Hepatocyte (in vitro differentiated cells): Measurements from ENCODE around the gene LIN28B. TPM values are rescaled to one million over a fixed set of nuclear protein-coding genes. Genes with fewer than 3 reads are reported as not detected.
A peak's percentile ranks its signal among the peaks of the same experiment; 100 is the strongest.
"Not testable (repeated sequence)": the region's sequence is repeated elsewhere in the genome, so short reads cannot be mapped to it uniquely, and the experiment has no call there.

Experiments
- DNase-seq: peaks from one replicate; pipeline ENCODE4 v3.0.0-alpha.2; 2016; ENCODE audit warnings: low spot score
- H2AFZ ChIP-seq: fragments of 200-600 bp; sonication (generic); 2 replicates; pipeline ENCODE4 v1.6.0; 2016; ENCODE audit warnings: antibody characterized with exemption, mild to moderate bottlenecking
- H3K27ac ChIP-seq: fragments of 200-600 bp; sonication (generic); 2 replicates; pipeline ENCODE4 v1.5.1; 2016; ENCODE audit warnings: mild to moderate bottlenecking
- H3K27me3 ChIP-seq: fragments of 200-600 bp; sonication (generic); 2 replicates; pipeline ENCODE4 v1.6.1; 2016
- H3K36me3 ChIP-seq: fragments of 200-600 bp; sonication (generic); replicated peaks from 2 replicates; pipeline ENCODE4 v1.5.1; 2016; ENCODE audit warnings: low read depth; ENCODE audit not compliant: insufficient read depth
- H3K4me1 ChIP-seq: fragments of 200-600 bp; sonication (generic); 2 replicates; pipeline ENCODE4 v1.5.1; 2016; ENCODE audit warnings: mild to moderate bottlenecking, moderate library complexity; ENCODE audit not compliant: insufficient read depth
- H3K4me2 ChIP-seq: fragments of 200-600 bp; sonication (generic); 2 replicates; pipeline ENCODE4 v1.6.0; 2016
- H3K4me3 ChIP-seq: fragments of 200-600 bp; sonication (generic); 2 replicates; pipeline ENCODE4 v1.5.1; 2016; ENCODE audit warnings: mild to moderate bottlenecking
- H3K79me2 ChIP-seq: fragments of 200-600 bp; sonication (generic); 2 replicates; pipeline ENCODE4 v1.6.0; 2017; ENCODE audit warnings: mild to moderate bottlenecking
- H3K9me2 ChIP-seq: fragments of 200-600 bp; sonication (generic); replicated peaks from 2 replicates; pipeline ENCODE4 v1.6.0; 2017; ENCODE audit warnings: mild to moderate bottlenecking; ENCODE audit not compliant: insufficient read depth
- H3K9me3 ChIP-seq: fragments of 200-600 bp; sonication (generic); 2 replicates; pipeline ENCODE4 v1.5.1; 2016; ENCODE audit warnings: low read depth, mild to moderate bottlenecking
- H4K20me1 ChIP-seq: fragments of 200-600 bp; sonication (generic); 2 replicates; pipeline ENCODE4 v1.6.0; 2016; ENCODE audit warnings: mild to moderate bottlenecking; ENCODE audit not compliant: insufficient read depth, poor library complexity, severe bottlenecking
- CTCF ChIP-seq: fragments of 200-600 bp; sonication (generic); IDR thresholded peaks from 2 replicates; pipeline ENCODE4 v1.5.1; 2016; ENCODE audit warnings: antibody characterized with exemption, mild to moderate bottlenecking; ENCODE audit not compliant: poor library complexity
- EZH2 ChIP-seq: fragments of 200-600 bp; sonication (generic); IDR thresholded peaks from 2 replicates; pipeline ENCODE4 v1.6.1; 2016; ENCODE audit warnings: antibody characterized with exemption, mild to moderate bottlenecking, borderline replicate concordance
- EZH2phosphoT487 ChIP-seq: fragments of 200-600 bp; sonication (generic); IDR thresholded peaks from one replicate; pipeline ENCODE4 v1.6.1; 2018; ENCODE audit warnings: antibody characterized with exemption, mild to moderate bottlenecking, low read depth, moderate library complexity; ENCODE audit not compliant: unreplicated experiment, severe bottlenecking
- WGBS: methylation state at CpG from one replicate; pipeline ENCODE4 v1.1.6; 2016; ENCODE audit warnings: low lambda C conversion rate; ENCODE audit errors: missing lambda C conversion rate; 5-methylcytosine and 5-hydroxymethylcytosine counted together
- polyA plus RNA-seq: library from polyadenylated mRNA; unstranded; fragments of >200 nt; fragmentation: Nextera tagmentation; extraction: Ambion mirVana; gene quantifications from 2 replicates; pipeline ENCODE4 v1.2.1, GENCODE V29; 2016
- total RNA-seq: library from RNA; depleted of rRNA; stranded (reverse); fragments of >200 nt; gene quantifications from 2 replicates; pipeline ENCODE4 v1.2.3, GENCODE V29; 2014

The LIN28B gene
- total and polyA plus RNA-seq, 2 experiments from 2014 or later, result 1.8 to 8.9 TPM

DNA sequence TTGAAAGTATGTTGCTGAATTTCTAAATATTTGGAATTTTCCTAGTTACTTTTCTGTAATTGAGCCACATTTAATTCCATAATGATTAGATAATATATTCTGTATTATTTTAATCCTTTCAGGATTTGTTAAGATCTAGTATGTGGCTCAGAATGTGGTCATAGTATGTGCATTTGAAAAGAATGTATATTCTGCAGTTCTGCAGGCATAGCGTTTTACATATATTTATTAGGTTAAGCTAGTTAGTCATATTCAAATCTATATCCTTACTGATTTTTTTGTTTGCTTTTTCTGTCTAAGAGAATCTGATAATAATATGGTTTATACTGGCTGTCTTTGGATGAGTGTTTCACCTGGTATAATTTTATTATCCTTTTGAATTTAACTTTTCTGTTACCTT, 33.2 kb downstream of the LIN28B start:
- Histone ChIP-seq H3K4me3 (no peak overlapping the region), H3K36me3 (no peaks in the 10 kb centered on the region), H2AFZ (no peak overlapping the region), H3K4me1 (no peaks in the 10 kb centered on the region), H3K27ac (no peak overlapping the region), H3K4me2 (no peak overlapping the region), H4K20me1 (no peaks in the 10 kb centered on the region), H3K79me2 (peaks cover 8% of the 10 kb centered on the region), H3K27me3 (no peaks in the 10 kb centered on the region), H3K9me2 (no peaks in the 10 kb centered on the region), H3K9me3 (no peaks in the 10 kb centered on the region)
- TF ChIP-seq EZH2phosphoT487 (no peak), CTCF (no peak), EZH2 (no peak)
- DNase-seq, result no peak
- WGBS, result 93% methylated on average over 1 of the region's 1 CpG

- not testable (repeated sequence) for H3K27ac ChIP-seq, H2AFZ ChIP-seq, H3K27me3 ChIP-seq, H3K4me2 ChIP-seq, H3K36me3 ChIP-seq, H3K4me3 ChIP-seq, H3K79me2 ChIP-seq, H4K20me1 ChIP-seq, H3K4me1 ChIP-seq, H3K9me3 ChIP-seq, H3K9me2 ChIP-seq, DNase-seq
- WGBS, result 95% methylated on average over 16 of the region's 37 CpGs
These were observed 34.2 kb downstream of the LIN28B start for GRCh38 chr6:104991062-104991461.

DNA sequence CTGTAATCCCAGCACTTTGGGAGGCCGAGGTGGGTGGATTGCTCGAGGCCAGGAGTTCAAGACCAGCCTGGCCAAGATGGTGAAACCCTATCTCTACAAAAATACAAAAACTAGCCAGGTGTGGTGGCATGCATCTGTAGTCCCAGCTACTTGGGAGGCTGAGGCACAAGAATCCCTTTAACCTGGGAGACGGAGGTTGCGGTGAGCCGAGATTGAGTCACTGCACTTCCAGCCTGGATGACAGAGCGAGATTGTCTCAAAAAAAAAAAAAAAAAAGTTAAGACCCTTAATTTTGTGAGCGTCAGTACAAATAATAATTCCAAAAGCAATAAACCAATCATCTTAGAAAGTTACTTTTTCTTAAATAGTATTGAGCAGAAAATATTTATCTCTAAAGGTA, 36.7 kb downstream of the LIN28B start:
- not testable (repeated sequence) for H3K9me2 ChIP-seq, H3K27ac ChIP-seq, DNase-seq, H2AFZ ChIP-seq, H3K4me2 ChIP-seq, H3K9me3 ChIP-seq, H4K20me1 ChIP-seq, H3K4me3 ChIP-seq, H3K4me1 ChIP-seq, H3K27me3 ChIP-seq, H3K79me2 ChIP-seq, H3K36me3 ChIP-seq
- WGBS, result 98% methylated on average over 7 of the region's 7 CpGs

- H3K79me2 ChIP-seq, result peaks cover 6% of the 10 kb centered on the region
- no peaks in the 10 kb centered on the region for H4K20me1 ChIP-seq
- DNase-seq, result peak; percentile 35
- H2AFZ ChIP-seq, result no peak overlapping the region
- WGBS, result 78% methylated on average over 2 of the region's 2 CpGs
- H3K36me3 ChIP-seq, result no peaks in the 10 kb centered on the region
- peak overlapping the region; percentile 14 for H3K27ac ChIP-seq
- no peak overlapping the region for H3K4me2 ChIP-seq
- TF ChIP-seq CTCF (peak; percentile 47), EZH2phosphoT487 (no peak)
- no peaks in the 10 kb centered on the region for H3K9me3 ChIP-seq
- H3K4me1 ChIP-seq, result peaks cover 3% of the 10 kb centered on the region
- H3K4me3 ChIP-seq, result no peak overlapping the region
- no peaks in the 10 kb centered on the region for H3K27me3 ChIP-seq
- no peaks in the 10 kb centered on the region for H3K9me2 ChIP-seq
These were observed 39.2 kb downstream of the LIN28B start for GRCh38 chr6:104995989-104996617.

- no peak for DNase-seq
- WGBS, result 68% methylated on average over 1 of the region's 1 CpG
- Histone ChIP-seq H3K36me3 (no peaks in the 10 kb centered on the region), H3K27ac (no peak overlapping the region), H3K4me2 (no peak overlapping the region), H3K4me1 (peaks cover 3% of the 10 kb centered on the region), H3K9me2 (no peaks in the 10 kb centered on the region), H4K20me1 (no peaks in the 10 kb centered on the region), H3K79me2 (no peaks in the 10 kb centered on the region), H2AFZ (no peak overlapping the region), H3K4me3 (no peak overlapping the region), H3K27me3 (no peaks in the 10 kb centered on the region), H3K9me3 (no peaks in the 10 kb centered on the region)
- TF ChIP-seq EZH2, result no peak
- TF ChIP-seq CTCF, result no peak
- TF ChIP-seq EZH2phosphoT487, result no peak
These were observed 44.2 kb downstream of the LIN28B start for GRCh38 chr6:105001063-105001462.
